Activated CD4-positive, alpha-beta T cell treated with anti-CD3 and anti-CD28 coated beads, Interleukin-2, amount 50 U/mL, for 48 hours (primary cell): Measurements from ENCODE around the gene DCLRE1B.
A peak's percentile ranks its signal among the peaks of the same experiment; 100 is the strongest.

Experiments used
- DNase-seq, 2 experiments: peaks; one replicate each; pipeline ENCODE4 v3.0.0-alpha.2; 2020

The DCLRE1B gene

GRCh38 chr1:113928187-113928930 lies 23.2 kb downstream of the DCLRE1B start:
- DNase-seq = no peak

GRCh38 chr1:113928941-113929749 lies 24.0 kb downstream of the DCLRE1B start, which contains the start of gene HIPK1:
Gene HIPK1, plus strand, starts transcription at chr1:113929324.
- DNase-seq = peak; percentile 93 to 94

- DNase-seq = peak; percentile 58 to 63
Observed at GRCh38 chr1:113929750-113930498, 24.8 kb downstream of the DCLRE1B start.

GRCh38 chr1:113930499-113931161 lies 25.5 kb downstream of the DCLRE1B start:
- peak; percentile 68 to 79 for DNase-seq

- DNase-seq = no peak
Observed at GRCh38 chr1:113931451-113931851, 26.3 kb downstream of the DCLRE1B start.

GRCh38 chr1:113934006-113934405 lies 28.9 kb downstream of the DCLRE1B start:
- DNase-seq = no peak

- DNase-seq = no peak
Observed at GRCh38 chr1:113934511-113935055, 29.5 kb downstream of the DCLRE1B start.

- no peak for DNase-seq
Observed at GRCh38 chr1:113935176-113935575, 30.1 kb downstream of the DCLRE1B start.

GRCh38 chr1:113935970-113936369 lies 30.8 kb downstream of the DCLRE1B start:
- DNase-seq = no peak

- no peak for DNase-seq
Observed at GRCh38 chr1:113937146-113937545, 32.0 kb downstream of the DCLRE1B start.

- no peak for DNase-seq
Observed at GRCh38 chr1:113938192-113938591, 33.1 kb downstream of the DCLRE1B start.

- peak; percentile 49 to 61 for DNase-seq
Observed at GRCh38 chr1:113940365-113941244, 35.5 kb downstream of the DCLRE1B start.

- no peak for DNase-seq
Observed at GRCh38 chr1:113941245-113941559, 36.1 kb downstream of the DCLRE1B start.

- no peak for DNase-seq
Observed at GRCh38 chr1:113942527-113942926, 37.4 kb downstream of the DCLRE1B start.

- DNase-seq = no peak
Observed at GRCh38 chr1:113943028-113943811, 38.1 kb downstream of the DCLRE1B start.

- no peak for DNase-seq
Observed at GRCh38 chr1:113945329-113945728, 40.2 kb downstream of the DCLRE1B start.

- DNase-seq = no peak
Observed at GRCh38 chr1:113946112-113946511, 41.0 kb downstream of the DCLRE1B start.

GRCh38 chr1:113946678-113947387 lies 41.7 kb downstream of the DCLRE1B start:
- no peak for DNase-seq

GRCh38 chr1:113947388-113948107 lies 42.4 kb downstream of the DCLRE1B start:
- no peak for DNase-seq
